Esophagus squamous epithelium (tissue), 4 donors: Measurements from ENCODE around the gene KIAA1586.

Experiments
- POLR2A ChIP-seq, 4 donors: fragments of 450-650 bp; IDR thresholded peaks; one replicate each; pipeline ENCODE4 v1.6.1; 2017; ENCODE audit warnings: antibody characterized with exemption in 4 of 4, mild to moderate bottlenecking in 4 of 4, moderate library complexity in 3 of 4
- TF ChIP-seq, protein P1 (sequence below), 6 experiments: fragments of 450-650 bp in 4 of 6; fragments of 200-600 bp in 2 of 6; sonication (generic) in 2 of 6; IDR thresholded peaks; one replicate each; pipeline ENCODE4 v1.5.1; 2016 to 2019; ENCODE audit warnings: antibody characterized with exemption in 6 of 6, mild to moderate bottlenecking in 4 of 6, moderate library complexity in 4 of 6

GRCh38 chr6:57063847-57064246 lies 17.4 kb downstream of the KIAA1586 start:
- TF ChIP-seq, protein P1, sequence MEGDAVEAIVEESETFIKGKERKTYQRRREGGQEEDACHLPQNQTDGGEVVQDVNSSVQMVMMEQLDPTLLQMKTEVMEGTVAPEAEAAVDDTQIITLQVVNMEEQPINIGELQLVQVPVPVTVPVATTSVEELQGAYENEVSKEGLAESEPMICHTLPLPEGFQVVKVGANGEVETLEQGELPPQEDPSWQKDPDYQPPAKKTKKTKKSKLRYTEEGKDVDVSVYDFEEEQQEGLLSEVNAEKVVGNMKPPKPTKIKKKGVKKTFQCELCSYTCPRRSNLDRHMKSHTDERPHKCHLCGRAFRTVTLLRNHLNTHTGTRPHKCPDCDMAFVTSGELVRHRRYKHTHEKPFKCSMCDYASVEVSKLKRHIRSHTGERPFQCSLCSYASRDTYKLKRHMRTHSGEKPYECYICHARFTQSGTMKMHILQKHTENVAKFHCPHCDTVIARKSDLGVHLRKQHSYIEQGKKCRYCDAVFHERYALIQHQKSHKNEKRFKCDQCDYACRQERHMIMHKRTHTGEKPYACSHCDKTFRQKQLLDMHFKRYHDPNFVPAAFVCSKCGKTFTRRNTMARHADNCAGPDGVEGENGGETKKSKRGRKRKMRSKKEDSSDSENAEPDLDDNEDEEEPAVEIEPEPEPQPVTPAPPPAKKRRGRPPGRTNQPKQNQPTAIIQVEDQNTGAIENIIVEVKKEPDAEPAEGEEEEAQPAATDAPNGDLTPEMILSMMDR (IDR thresholded peaks at IDR 0.05): no peak
- no peak for TF ChIP-seq POLR2A (IDR thresholded peaks at IDR 0.05)
